Neural progenitor cell (in vitro differentiated cells): ENCODE measurements around the gene THAP5. TPM values are rescaled to one million over a fixed set of nuclear protein-coding genes. Genes with fewer than 3 reads are reported as not detected.

Experiments used
- DNase-seq: peaks from one replicate; pipeline ENCODE4 v3.0.0-alpha.2; 2016; ENCODE audit warnings: low spot score
- H2AFZ ChIP-seq: fragments of 200-600 bp; sonication (generic); replicated peaks from 2 replicates; pipeline ENCODE4 v1.6.1; 2016; ENCODE audit warnings: antibody characterized with exemption
- H3F3A ChIP-seq: fragments of 200-600 bp; sonication (generic); 2 replicates; pipeline ENCODE4 v1.6.1; 2016; ENCODE audit warnings: antibody characterized with exemption, low read depth
- H3K27ac ChIP-seq: fragments of 200-600 bp; sonication (generic); 2 replicates; pipeline ENCODE4 v1.5.1; 2016; ENCODE audit warnings: mild to moderate bottlenecking
- H3K27me3 ChIP-seq: fragments of 200-600 bp; sonication (generic); 2 replicates; pipeline ENCODE4 v1.6.1; 2016; ENCODE audit warnings: mild to moderate bottlenecking, moderate library complexity
- H3K36me3 ChIP-seq: fragments of 200-600 bp; sonication (generic); 2 replicates; pipeline ENCODE4 v1.5.1; 2016
- H3K4me1 ChIP-seq: fragments of 200-600 bp; sonication (generic); 2 replicates; pipeline ENCODE4 v1.6.1; 2016; ENCODE audit warnings: mixed run types
- H3K4me2 ChIP-seq: fragments of 200-600 bp; sonication (generic); 2 replicates; pipeline ENCODE4 v1.6.1; 2016
- H3K4me3 ChIP-seq: fragments of 200-600 bp; sonication (generic); 2 replicates; pipeline ENCODE4 v1.5.1; 2016
- H3K79me2 ChIP-seq: fragments of 200-600 bp; sonication (generic); 2 replicates; pipeline ENCODE4 v1.6.1; 2016; ENCODE audit warnings: low read depth
- H3K9ac ChIP-seq: fragments of 200-600 bp; sonication (generic); 2 replicates; pipeline ENCODE4 v1.6.1; 2016
- H3K9me3 ChIP-seq: fragments of 200-600 bp; sonication (generic); 2 replicates; pipeline ENCODE4 v1.5.1; 2016; ENCODE audit warnings: low read depth
- H4K20me1 ChIP-seq: fragments of 200-600 bp; sonication (generic); 2 replicates; pipeline ENCODE4 v1.6.1; 2016; ENCODE audit warnings: low read depth
- H3K27ac Mint-ChIP-seq: 3 replicates; pipeline ENCODE4 v1.8.0; 2021; ENCODE audit warnings: mixed read lengths
- H3K27me3 Mint-ChIP-seq: 2 replicates; pipeline ENCODE4 v1.8.0; 2022; ENCODE audit warnings: low read depth, mild to moderate bottlenecking, inconsistent platforms, moderate library complexity, mixed read lengths; ENCODE audit not compliant: insufficient read depth
- H3K36me3 Mint-ChIP-seq: 3 replicates; pipeline ENCODE4 v1.8.0; 2021; ENCODE audit warnings: mixed read lengths
- H3K4me1 Mint-ChIP-seq: 3 replicates; pipeline ENCODE4 v1.8.0; 2021; ENCODE audit warnings: mixed read lengths
- H3K4me3 Mint-ChIP-seq: 3 replicates; pipeline ENCODE4 v1.8.0; 2021; ENCODE audit warnings: mild to moderate bottlenecking, moderate library complexity, mixed read lengths
- H3K9me3 Mint-ChIP-seq: 3 replicates; pipeline ENCODE4 v1.8.0; 2020; ENCODE audit warnings: mixed read lengths
- CTCF ChIP-seq: fragments of 200-600 bp; sonication (generic); IDR thresholded peaks from 2 replicates; pipeline ENCODE4 v1.5.1; 2017; ENCODE audit warnings: antibody characterized with exemption, mild to moderate bottlenecking
- EZH2 ChIP-seq: fragments of 200-600 bp; sonication (generic); IDR thresholded peaks from 2 replicates; pipeline ENCODE4 v1.6.1; 2017; ENCODE audit warnings: antibody characterized with exemption, mild to moderate bottlenecking, moderate library complexity
- EZH2phosphoT487 ChIP-seq: fragments of 200-600 bp; sonication (generic); IDR thresholded peaks from 2 replicates; pipeline ENCODE4 v1.6.1; 2017; ENCODE audit warnings: antibody characterized with exemption
- total RNA-seq: library from RNA; depleted of rRNA; stranded (reverse); fragments of >200 nt; gene quantifications from 2 replicates; pipeline ENCODE4 v1.2.3, GENCODE V29; 2015; ENCODE audit warnings: low replicate concordance

Gene THAP5
- total RNA-seq, 1 donor from 2014 or later: 55.6 TPM

GRCh38 chr7:108561047-108561619 lies 8.4 kb downstream of the THAP5 start:
- H3K79me2 ChIP-seq: peaks cover 30% of the 10 kb centered on the region
- H3K36me3 Mint-ChIP-seq: peaks cover 55% of the 10 kb centered on the region
- no peak overlapping the region for H3K27ac ChIP-seq
- no peaks in the 10 kb centered on the region for H3K27me3 ChIP-seq
- no peaks in the 10 kb centered on the region for H4K20me1 ChIP-seq
- H3F3A ChIP-seq: peaks cover 21% of the 10 kb centered on the region
- H3K9ac ChIP-seq: no peak overlapping the region
- H3K27ac Mint-ChIP-seq: no peak overlapping the region
- no peak overlapping the region for H3K4me3 ChIP-seq
- DNase-seq: no peak
- no peak overlapping the region for H3K4me3 Mint-ChIP-seq
- H3K4me2 ChIP-seq: no peak overlapping the region
- H3K4me1 ChIP-seq: no peaks in the 10 kb centered on the region
- H3K9me3 ChIP-seq: no peaks in the 10 kb centered on the region
- no peak for TF ChIP-seq CTCF
- TF ChIP-seq EZH2phosphoT487: no peak
- TF ChIP-seq EZH2: no peak
- H3K9me3 Mint-ChIP-seq: peaks cover 25% of the 10 kb centered on the region
- no peaks in the 10 kb centered on the region for H3K4me1 Mint-ChIP-seq
- no peak overlapping the region for H2AFZ ChIP-seq
- peaks cover 3% of the 10 kb centered on the region for H3K36me3 ChIP-seq
- no peaks in the 10 kb centered on the region for H3K27me3 Mint-ChIP-seq

- Histone ChIP-seq H3K9ac (no peak overlapping the region), H4K20me1 (no peaks in the 10 kb centered on the region), H3K9me3 (no peaks in the 10 kb centered on the region), H3K79me2 (peaks cover 13% of the 10 kb centered on the region), H3K27me3 (no peaks in the 10 kb centered on the region), H2AFZ (no peak overlapping the region), H3F3A (peaks cover 21% of the 10 kb centered on the region), H3K4me3 (no peak overlapping the region), H3K4me2 (no peak overlapping the region), H3K4me1 (no peaks in the 10 kb centered on the region), H3K27ac (no peak overlapping the region), H3K36me3 (peaks cover 1% of the 10 kb centered on the region)
- no peak overlapping the region for H3K27ac Mint-ChIP-seq
- no peaks in the 10 kb centered on the region for H3K4me1 Mint-ChIP-seq
- no peak overlapping the region for H3K4me3 Mint-ChIP-seq
- no peaks in the 10 kb centered on the region for H3K27me3 Mint-ChIP-seq
- DNase-seq: no peak
- no peak for TF ChIP-seq EZH2
- TF ChIP-seq CTCF: no peak
- TF ChIP-seq EZH2phosphoT487: no peak
- peaks cover 31% of the 10 kb centered on the region for H3K9me3 Mint-ChIP-seq
- peaks cover 46% of the 10 kb centered on the region for H3K36me3 Mint-ChIP-seq
Observed at GRCh38 chr7:108559253-108559652, 10.3 kb downstream of the THAP5 start.

GRCh38 chr7:108557617-108558016 lies 11.9 kb downstream of the THAP5 start:
- Mint-ChIP-seq H3K9me3 (peaks cover 31% of the 10 kb centered on the region), H3K4me1 (no peaks in the 10 kb centered on the region), H3K27me3 (no peaks in the 10 kb centered on the region), H3K27ac (no peak overlapping the region), H3K4me3 (no peak overlapping the region), H3K36me3 (peaks cover 40% of the 10 kb centered on the region)
- Histone ChIP-seq H3K79me2 (no peaks in the 10 kb centered on the region), H3K4me1 (no peaks in the 10 kb centered on the region), H3K4me2 (no peak overlapping the region), H4K20me1 (no peaks in the 10 kb centered on the region), H3K9me3 (no peaks in the 10 kb centered on the region), H3F3A (peaks cover 15% of the 10 kb centered on the region), H2AFZ (no peak overlapping the region), H3K36me3 (no peaks in the 10 kb centered on the region), H3K27me3 (no peaks in the 10 kb centered on the region), H3K9ac (no peak overlapping the region), H3K4me3 (no peak overlapping the region), H3K27ac (no peak overlapping the region)
- no peak for DNase-seq
- no peak for TF ChIP-seq CTCF
- no peak for TF ChIP-seq EZH2phosphoT487
- no peak for TF ChIP-seq EZH2
